ENCODE results near the gene MTRF1L. TPM values are rescaled to one million over a fixed set of nuclear protein-coding genes. Genes with fewer than 3 reads are reported as not detected.

The MTRF1L gene
- total and polyA plus RNA-seq, 2 donors, result 10.0 to 11.5 TPM

GRCh38 chr6:152946484-152946883, 56.0 kb downstream of the MTRF1L start:
- no peak for DNase-seq (ENCODE audit: low read depth in 6 of 9, low spot score in 9 of 9)
- WGBS, result 95% methylated on average over 3 of the region's 3 CpGs
- Histone ChIP-seq H3K4me3 (ENCODE audit: low read length in 2 of 2) (no peak overlapping the region), H3K27me3 (ENCODE audit: control insufficient read depth in 2 of 2, insufficient read depth in 1 of 2, low read length in 1 of 2) (no peaks in the 10 kb centered on the region), H3K9me3 (ENCODE audit: control insufficient read depth in 2 of 2, insufficient read depth in 1 of 2, low read length in 1 of 2) (no peaks in the 10 kb centered on the region), H3K36me3 (ENCODE audit: control insufficient read depth in 2 of 2, insufficient read depth in 2 of 2, low read length in 1 of 2) (no peaks in the 10 kb centered on the region), H3K4me1 (ENCODE audit: control insufficient read depth in 2 of 2, insufficient read depth in 2 of 2, low read length in 2 of 2) (no peaks in the 10 kb centered on the region), H3K27ac (ENCODE audit: low read depth in 1 of 2, low read length in 1 of 2) (no peak overlapping the region)

- no peaks in the 10 kb centered on the region for H3K4me1 ChIP-seq (ENCODE audit: control insufficient read depth in 2 of 2, insufficient read depth in 2 of 2, low read length in 2 of 2)
- H3K9me3 ChIP-seq (ENCODE audit: control insufficient read depth in 2 of 2, insufficient read depth in 1 of 2, low read length in 1 of 2), result no peaks in the 10 kb centered on the region
- H3K27me3 ChIP-seq (ENCODE audit: control insufficient read depth in 2 of 2, insufficient read depth in 1 of 2, low read length in 1 of 2), result no peaks in the 10 kb centered on the region
- H3K36me3 ChIP-seq (ENCODE audit: control insufficient read depth in 2 of 2, insufficient read depth in 2 of 2, low read length in 1 of 2), result no peaks in the 10 kb centered on the region
- no peak overlapping the region for H3K27ac ChIP-seq (ENCODE audit: low read depth in 1 of 2, low read length in 1 of 2)
- H3K4me3 ChIP-seq (ENCODE audit: low read length in 2 of 2), result no peak overlapping the region
- no peak for DNase-seq (ENCODE audit: low read depth in 6 of 9, low spot score in 9 of 9)
- WGBS, result 91% methylated on average over 2 of the region's 2 CpGs
These were observed 59.1 kb downstream of the MTRF1L start for GRCh38 chr6:152943260-152943897.

GRCh38 chr6:152942319-152942869, 60.1 kb downstream of the MTRF1L start:
- no peak overlapping the region for H3K27ac ChIP-seq (ENCODE audit: low read depth in 1 of 2, low read length in 1 of 2)
- H3K4me3 ChIP-seq (ENCODE audit: low read length in 2 of 2), result no peak overlapping the region
- no peaks in the 10 kb centered on the region for H3K9me3 ChIP-seq (ENCODE audit: control insufficient read depth in 2 of 2, insufficient read depth in 1 of 2, low read length in 1 of 2)
- H3K36me3 ChIP-seq (ENCODE audit: control insufficient read depth in 2 of 2, insufficient read depth in 2 of 2, low read length in 1 of 2), result no peaks in the 10 kb centered on the region
- no peaks in the 10 kb centered on the region for H3K27me3 ChIP-seq (ENCODE audit: control insufficient read depth in 2 of 2, insufficient read depth in 1 of 2, low read length in 1 of 2)
- WGBS, result 90% methylated on average over 1 of the region's 1 CpG
- H3K4me1 ChIP-seq (ENCODE audit: control insufficient read depth in 2 of 2, insufficient read depth in 2 of 2, low read length in 2 of 2), result no peaks in the 10 kb centered on the region
- DNase-seq (ENCODE audit: low read depth in 6 of 9, low spot score in 9 of 9), result no peak

- no peak for DNase-seq (ENCODE audit: low read depth in 6 of 9, low spot score in 9 of 9)
- H3K27me3 ChIP-seq (ENCODE audit: control insufficient read depth in 2 of 2, insufficient read depth in 1 of 2, low read length in 1 of 2), result no peaks in the 10 kb centered on the region
- H3K27ac ChIP-seq (ENCODE audit: low read depth in 1 of 2, low read length in 1 of 2), result no peak overlapping the region
- H3K9me3 ChIP-seq (ENCODE audit: control insufficient read depth in 2 of 2, insufficient read depth in 1 of 2, low read length in 1 of 2), result no peaks in the 10 kb centered on the region
- H3K4me1 ChIP-seq (ENCODE audit: control insufficient read depth in 2 of 2, insufficient read depth in 2 of 2, low read length in 2 of 2), result no peaks in the 10 kb centered on the region
- H3K36me3 ChIP-seq (ENCODE audit: control insufficient read depth in 2 of 2, insufficient read depth in 2 of 2, low read length in 1 of 2), result no peaks in the 10 kb centered on the region
- no peak overlapping the region for H3K4me3 ChIP-seq (ENCODE audit: low read length in 2 of 2)
These were observed 60.8 kb downstream of the MTRF1L start for GRCh38 chr6:152941746-152942145.

Other genes starting within 250 kb of the MTRF1L start
- gene FBXO5, start 19.7 kb downstream of the MTRF1L start, total RNA-seq, result 32.6 TPM
- 6.4 TPM for gene FBXO5, start 19.7 kb downstream of the MTRF1L start, polyA plus RNA-seq
- 2.4 TPM for gene RGS17, start 128.6 kb upstream of the MTRF1L start, total RNA-seq
- 1.6 TPM for gene RGS17, start 128.6 kb upstream of the MTRF1L start, polyA plus RNA-seq

All from thymus (tissue), 11 donors.